ENCODE results near the gene GJC3. TPM values are rescaled to one million over a fixed set of nuclear protein-coding genes. Genes with fewer than 3 reads are reported as not detected.

GJC3 gene
- total RNA-seq, 1 experiment from 2014 or later, result 2.3 TPM

DNA sequence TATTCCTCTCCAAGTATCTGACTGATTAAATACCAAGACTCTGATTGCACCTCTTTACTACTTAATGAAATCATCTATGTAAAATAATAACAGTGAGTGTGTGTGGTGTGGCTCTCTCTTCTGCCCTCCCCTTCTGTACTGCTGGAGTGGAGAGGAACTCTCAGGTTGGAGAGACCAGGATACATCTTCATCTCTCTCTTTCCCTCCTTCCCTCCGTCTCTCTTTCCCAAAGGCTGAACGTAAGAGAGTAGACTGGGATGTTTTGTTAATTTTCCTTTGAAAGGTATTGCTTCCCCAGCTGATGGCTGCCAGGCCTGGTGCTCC, 272 bp upstream of the GJC3 start:
- peak overlapping the region in 1 of 3 experiments; percentile 44; a peak in 2 of 7 replicates for H3K27ac Mint-ChIP-seq
- H3K27me3 Mint-ChIP-seq (ENCODE audit: low read depth), result peaks cover 16% of the 10 kb centered on the region
- peak overlapping the region; percentile 52 to 75 for H3K4me3 Mint-ChIP-seq

More for the DNA sequence above, 272 bp upstream of the GJC3 start:
- H3K18ac ChIP-seq (ENCODE audit: insufficient read length, low read depth, low read length), result no peak overlapping the region
- H2BK15ac ChIP-seq (ENCODE audit: low read depth, low read length), result no peak overlapping the region
- no peaks in the 10 kb centered on the region for H4K20me1 ChIP-seq (ENCODE audit: control insufficient read depth, insufficient read depth, insufficient read length)
- no peak overlapping the region for H4K91ac ChIP-seq (ENCODE audit: insufficient read length, low read depth, low read length)
- no peaks in the 10 kb centered on the region for H3K79me1 ChIP-seq (ENCODE audit: insufficient read depth, low read depth, low read length, poor library complexity, severe bottlenecking)
- Mint-ChIP-seq H3K36me3 (ENCODE audit: insufficient read depth in 1 of 3, low read depth in 3 of 3) (peaks cover 2 to 9% (median 3%) of the 10 kb centered on the region in 3 experiments; a peak in 6 of 7 replicates), H3K4me1 (peaks cover 37 to 40% of the 10 kb centered on the region in 2 experiments), H3K9me3 (no peaks in the 10 kb centered on the region)
- H3K79me2 ChIP-seq (ENCODE audit: insufficient read depth, low read length), result no peaks in the 10 kb centered on the region
- H3K23me2 ChIP-seq (ENCODE audit: insufficient read length, low read depth, low read length, poor library complexity, severe bottlenecking), result peaks cover 4% of the 10 kb centered on the region
- no peak overlapping the region for H3T11ph ChIP-seq (ENCODE audit: low read length)
- H2BK20ac ChIP-seq (ENCODE audit: low read depth, low read length, poor library complexity, severe bottlenecking), result no peak overlapping the region
- no peaks in the 10 kb centered on the region for H3K27me3 ChIP-seq (ENCODE audit: insufficient read depth, low read length)
- WGBS (ENCODE audit: extremely low coverage, insufficient read length, low lambda C conversion rate), result no CpG with 5 or more reads among the region's 2 CpGs
- H2BK12ac ChIP-seq (ENCODE audit: insufficient read length, low read depth, low read length), result peak overlapping the region; percentile 16
- no peak overlapping the region for H3K23ac ChIP-seq (ENCODE audit: insufficient read length, low read depth, low read length)
- no peak for DNase-seq
- H3K4me1 ChIP-seq (ENCODE audit: insufficient read depth, low read length), result no peaks in the 10 kb centered on the region; the same call in 1 of the 2 replicates
- no peak overlapping the region for H3K27ac ChIP-seq (ENCODE audit: insufficient read length, low read depth, low read length)
- no peak overlapping the region for H2BK120ac ChIP-seq (ENCODE audit: low read depth, low read length, poor library complexity, severe bottlenecking)
- H4K5ac ChIP-seq (ENCODE audit: insufficient read length, low read depth, low read length), result no peak overlapping the region
- H3K56ac ChIP-seq (ENCODE audit: insufficient read length, low read depth, low read length), result no peak overlapping the region
- H3K14ac ChIP-seq (ENCODE audit: insufficient read depth, low read length), result no peak overlapping the region
- no peaks in the 10 kb centered on the region for H3K9me3 ChIP-seq (ENCODE audit: control insufficient read depth, low read depth, low read length)
- H2AK5ac ChIP-seq (ENCODE audit: insufficient read length, low read length), result no peak overlapping the region
- H3K4ac ChIP-seq (ENCODE audit: low read depth, low read length), result no peak overlapping the region
- H3K9ac ChIP-seq (ENCODE audit: extremely low read depth, insufficient read length, low read length), result no peak overlapping the region
- H2AFZ ChIP-seq (ENCODE audit: low read length), result no peak overlapping the region
- no peak overlapping the region for H2BK5ac ChIP-seq (ENCODE audit: insufficient read length, low read length)
- no peak overlapping the region for H4K8ac ChIP-seq (replicated peaks; ENCODE audit: insufficient read length, low read depth, low read length)
- TF ChIP-seq, protein P1, sequence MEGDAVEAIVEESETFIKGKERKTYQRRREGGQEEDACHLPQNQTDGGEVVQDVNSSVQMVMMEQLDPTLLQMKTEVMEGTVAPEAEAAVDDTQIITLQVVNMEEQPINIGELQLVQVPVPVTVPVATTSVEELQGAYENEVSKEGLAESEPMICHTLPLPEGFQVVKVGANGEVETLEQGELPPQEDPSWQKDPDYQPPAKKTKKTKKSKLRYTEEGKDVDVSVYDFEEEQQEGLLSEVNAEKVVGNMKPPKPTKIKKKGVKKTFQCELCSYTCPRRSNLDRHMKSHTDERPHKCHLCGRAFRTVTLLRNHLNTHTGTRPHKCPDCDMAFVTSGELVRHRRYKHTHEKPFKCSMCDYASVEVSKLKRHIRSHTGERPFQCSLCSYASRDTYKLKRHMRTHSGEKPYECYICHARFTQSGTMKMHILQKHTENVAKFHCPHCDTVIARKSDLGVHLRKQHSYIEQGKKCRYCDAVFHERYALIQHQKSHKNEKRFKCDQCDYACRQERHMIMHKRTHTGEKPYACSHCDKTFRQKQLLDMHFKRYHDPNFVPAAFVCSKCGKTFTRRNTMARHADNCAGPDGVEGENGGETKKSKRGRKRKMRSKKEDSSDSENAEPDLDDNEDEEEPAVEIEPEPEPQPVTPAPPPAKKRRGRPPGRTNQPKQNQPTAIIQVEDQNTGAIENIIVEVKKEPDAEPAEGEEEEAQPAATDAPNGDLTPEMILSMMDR (conservative IDR thresholded peaks at IDR 0.05), result no peak
- peak overlapping the region; percentile 21 for H3K4me2 ChIP-seq (ENCODE audit: insufficient read depth, insufficient read length, low read length)
